Epidermal melanocyte (primary cell): ENCODE data around the gene SLC16A3.
"Not testable (repeated sequence)": the region's sequence is repeated elsewhere in the genome, so short reads cannot be mapped to it uniquely, and the experiment has no call there.

Experiments used
- DNase-seq: peaks from one replicate; pipeline ENCODE4 v3.0.0; 2011; ENCODE audit warnings: low spot score; ENCODE audit not compliant: insufficient read length

SLC16A3 gene

DNA sequence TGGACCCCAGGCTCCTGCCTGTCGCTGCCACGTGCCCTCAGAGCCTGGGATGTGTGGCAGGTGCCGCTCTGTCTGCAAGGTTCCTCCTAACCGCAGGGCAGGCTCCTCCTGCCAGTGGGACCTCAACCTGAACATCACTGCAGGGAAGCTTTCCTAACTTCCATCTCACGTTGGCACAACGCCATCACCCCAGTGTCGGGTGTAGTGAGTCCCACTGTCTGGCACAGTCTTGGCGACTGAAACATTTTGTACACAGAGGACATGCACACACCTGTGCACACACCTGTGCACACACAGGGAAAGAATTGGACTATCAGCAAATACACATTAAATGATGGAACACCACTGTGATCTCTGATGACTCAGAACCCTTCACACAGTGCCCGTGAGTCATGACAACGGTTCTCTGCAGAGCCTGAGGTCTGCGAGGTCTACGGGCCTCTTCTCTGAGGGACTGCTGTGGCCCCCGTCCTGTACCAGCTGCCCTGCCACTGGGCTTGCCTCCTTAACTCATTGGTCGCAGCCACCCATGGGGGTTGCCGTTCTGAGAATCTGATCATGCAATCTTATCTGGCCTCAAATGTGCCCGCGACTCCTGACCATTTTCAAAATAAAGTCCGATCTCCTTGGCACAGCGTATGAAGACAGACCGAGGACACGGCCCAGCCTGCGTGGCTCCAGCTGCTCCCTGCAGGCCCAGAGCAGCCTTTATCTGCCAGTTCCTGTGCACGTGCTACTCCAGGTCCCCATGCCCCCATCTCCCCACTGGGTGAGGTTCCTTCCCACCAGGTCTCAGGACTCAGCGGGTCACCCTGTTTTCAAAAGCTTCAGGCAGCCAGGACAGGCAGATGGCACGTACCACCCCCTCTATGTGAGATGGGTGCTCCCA is 23.8 kb upstream of the SLC16A3 start:
- no peak for DNase-seq

DNA sequence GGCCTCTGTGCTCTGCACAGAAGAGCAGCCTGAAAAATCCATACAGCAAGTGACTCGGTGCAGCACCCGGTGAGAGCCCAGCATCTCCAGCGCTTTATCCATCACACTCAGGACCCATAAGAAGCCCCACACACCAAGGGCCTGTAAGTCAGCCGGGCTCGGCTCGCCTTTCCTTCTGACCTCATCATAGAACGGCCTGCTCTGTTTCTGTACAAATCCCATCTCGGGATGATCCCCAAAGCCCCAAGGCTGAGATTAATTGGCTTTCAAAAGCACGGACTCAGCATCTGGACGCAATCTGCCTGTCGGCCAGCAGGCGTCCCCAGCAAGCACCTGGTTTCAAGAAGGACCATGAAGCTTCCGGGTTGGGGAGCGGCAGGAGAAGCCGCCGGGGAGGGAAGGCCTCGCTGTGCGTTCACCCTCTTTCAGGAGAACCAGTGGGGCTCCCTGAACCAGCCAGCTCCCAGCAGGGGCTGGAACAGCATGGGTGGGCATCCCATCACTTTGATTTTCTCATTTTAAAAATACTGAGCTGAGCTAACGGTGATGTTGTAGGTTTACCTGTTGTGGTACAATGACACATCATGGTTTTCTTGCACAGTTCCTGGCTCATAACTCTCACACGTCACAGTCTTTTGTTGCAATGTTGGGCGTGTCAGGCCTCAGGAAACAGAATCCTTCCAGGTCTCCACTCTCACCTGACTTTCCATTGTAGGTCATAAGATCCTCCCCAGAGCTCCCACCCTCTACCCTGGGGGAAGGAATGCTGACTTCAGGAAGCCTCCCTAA is 22.9 kb upstream of the SLC16A3 start:
- DNase-seq = peak; percentile 88

DNA sequence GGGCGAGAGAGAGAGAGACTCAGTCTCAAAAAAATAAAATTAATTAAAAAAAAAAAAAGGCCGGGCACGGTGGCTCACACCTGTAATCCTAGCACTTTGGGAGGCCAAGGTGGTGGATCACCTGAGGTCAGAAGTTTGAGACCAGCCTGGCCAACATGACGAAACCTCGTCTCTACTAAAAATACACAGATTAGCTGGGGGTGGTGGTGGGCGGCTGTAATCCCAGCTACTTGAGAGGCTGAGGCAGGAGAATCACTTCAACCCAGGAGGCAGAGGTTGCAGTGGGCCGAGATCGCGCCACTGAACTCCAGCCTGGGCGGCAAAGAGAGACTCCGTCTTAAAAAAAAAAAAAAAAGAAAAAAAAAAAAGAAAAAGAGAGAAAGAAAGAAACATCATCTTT is 18.2 kb upstream of the SLC16A3 start:
- DNase-seq = not testable (repeated sequence)

DNA sequence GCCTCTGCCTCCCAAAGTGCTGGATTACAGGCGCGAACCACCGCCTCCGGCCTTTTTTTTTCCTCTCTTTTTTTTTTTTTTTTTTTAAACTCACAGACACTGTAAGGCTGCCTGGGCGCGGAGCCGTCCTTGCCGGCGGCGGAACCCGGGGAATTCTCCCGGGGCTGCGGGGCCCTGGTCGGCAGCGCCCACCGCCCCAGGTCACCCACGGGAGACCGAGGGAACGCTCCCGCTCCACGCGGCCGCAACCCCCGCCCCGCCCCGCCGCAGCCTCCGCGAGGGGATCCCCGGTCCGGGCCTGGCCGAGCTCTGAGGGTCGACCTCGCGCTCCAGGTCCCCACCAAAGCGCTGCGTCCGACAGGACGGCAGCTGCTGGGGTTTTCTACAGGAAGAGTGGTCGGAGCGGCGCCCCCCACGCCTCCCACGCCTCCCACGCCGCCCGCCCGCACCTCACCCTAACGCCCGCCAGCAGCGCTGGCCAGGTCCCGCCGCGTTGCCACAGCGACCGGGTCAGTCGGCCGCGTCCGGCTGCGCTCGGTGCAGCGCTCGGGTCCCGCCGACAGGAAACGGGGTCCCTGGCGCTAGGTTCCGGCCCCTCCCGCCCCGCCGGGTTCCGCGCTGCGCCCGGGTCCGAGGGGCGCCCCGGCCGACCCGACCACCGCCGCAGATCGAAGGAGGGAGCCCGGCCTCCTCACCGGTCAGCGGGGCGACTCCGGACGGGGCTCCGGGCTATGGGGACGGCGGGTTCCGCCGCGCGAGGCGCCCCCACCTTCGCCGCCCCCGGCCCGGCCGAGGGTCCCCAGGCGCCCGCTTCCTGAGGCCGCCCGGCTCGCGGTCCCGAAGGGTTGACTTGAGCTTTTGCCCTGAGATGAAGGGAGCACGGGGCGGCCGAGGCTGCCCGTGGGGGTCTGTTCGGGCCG is 16.3 kb upstream of the SLC16A3 start, which contains the start of gene CCDC57:
Gene CCDC57 (minus strand): TSS at position 512 of the 920 bp plus-strand sequence. CDS start 10,898 bp downstream, outside the sequence.
- peak; percentile 85 for DNase-seq

DNA sequence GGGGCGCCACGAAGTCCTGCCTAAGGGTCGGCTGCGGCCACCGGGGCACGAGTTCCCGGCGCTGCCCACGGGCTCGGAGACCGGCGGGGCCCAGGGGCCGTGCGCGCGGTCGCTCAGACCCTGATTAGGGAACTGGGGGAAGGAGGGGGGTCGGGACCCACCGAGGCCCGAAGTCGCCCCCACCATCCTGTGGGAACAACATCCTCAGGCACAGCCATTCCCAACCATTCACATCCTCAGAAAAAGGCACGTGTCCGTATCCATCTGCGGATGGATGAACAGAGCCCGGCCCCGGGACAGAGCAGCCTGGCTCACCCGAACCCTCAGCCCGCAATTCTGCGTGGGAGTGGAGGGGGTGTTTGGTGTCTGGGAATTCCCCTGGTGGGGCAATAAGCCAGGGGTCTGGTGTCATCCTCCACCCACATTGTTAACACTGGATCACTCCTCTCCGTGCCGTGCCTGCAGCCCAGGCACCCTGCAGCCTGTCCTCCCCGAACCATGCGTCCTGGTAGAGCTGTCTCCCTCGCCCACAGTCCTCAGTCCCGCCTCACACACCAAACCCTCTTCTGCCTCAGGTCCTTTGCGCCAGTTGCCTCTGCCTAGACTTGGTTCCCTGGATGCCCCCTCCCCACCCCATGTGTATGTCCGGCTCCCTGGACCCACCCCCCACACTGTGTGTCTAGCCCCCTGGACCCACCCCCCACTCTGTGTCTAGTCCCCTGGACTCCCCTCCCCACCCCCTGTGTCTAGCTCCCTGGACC is 15.4 kb upstream of the SLC16A3 start:
- peak; percentile 88 for DNase-seq

DNA sequence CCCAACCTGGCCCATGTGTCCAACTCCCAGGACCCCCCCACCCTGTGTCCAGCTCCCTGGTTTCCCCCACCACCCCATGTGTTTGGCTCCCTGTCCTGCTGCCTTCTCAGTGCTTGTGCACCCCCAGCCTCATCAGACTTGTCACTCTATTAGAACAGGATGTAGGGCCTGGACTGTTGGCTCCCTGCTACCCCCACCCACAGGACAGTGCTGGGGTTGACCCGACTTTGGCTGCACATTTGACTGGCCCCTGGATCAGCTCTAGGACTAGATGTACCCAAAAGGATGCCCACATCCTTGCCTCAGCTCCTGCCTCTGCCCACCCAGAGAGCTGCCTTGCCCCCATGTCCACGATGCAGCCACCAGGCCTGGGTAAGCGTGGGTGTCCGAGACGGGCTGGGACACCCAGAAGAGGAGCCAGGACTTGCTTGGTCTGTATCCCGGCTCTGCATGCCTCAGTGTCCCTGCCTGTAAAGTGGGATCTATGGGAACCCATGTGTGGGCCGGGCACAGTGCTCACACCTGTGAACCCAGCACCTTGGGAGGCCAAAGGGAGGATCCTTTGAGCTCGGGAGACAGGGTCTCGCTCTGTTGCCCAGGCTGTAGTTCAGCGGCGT is 14.7 kb upstream of the SLC16A3 start:
- no peak for DNase-seq

DNA sequence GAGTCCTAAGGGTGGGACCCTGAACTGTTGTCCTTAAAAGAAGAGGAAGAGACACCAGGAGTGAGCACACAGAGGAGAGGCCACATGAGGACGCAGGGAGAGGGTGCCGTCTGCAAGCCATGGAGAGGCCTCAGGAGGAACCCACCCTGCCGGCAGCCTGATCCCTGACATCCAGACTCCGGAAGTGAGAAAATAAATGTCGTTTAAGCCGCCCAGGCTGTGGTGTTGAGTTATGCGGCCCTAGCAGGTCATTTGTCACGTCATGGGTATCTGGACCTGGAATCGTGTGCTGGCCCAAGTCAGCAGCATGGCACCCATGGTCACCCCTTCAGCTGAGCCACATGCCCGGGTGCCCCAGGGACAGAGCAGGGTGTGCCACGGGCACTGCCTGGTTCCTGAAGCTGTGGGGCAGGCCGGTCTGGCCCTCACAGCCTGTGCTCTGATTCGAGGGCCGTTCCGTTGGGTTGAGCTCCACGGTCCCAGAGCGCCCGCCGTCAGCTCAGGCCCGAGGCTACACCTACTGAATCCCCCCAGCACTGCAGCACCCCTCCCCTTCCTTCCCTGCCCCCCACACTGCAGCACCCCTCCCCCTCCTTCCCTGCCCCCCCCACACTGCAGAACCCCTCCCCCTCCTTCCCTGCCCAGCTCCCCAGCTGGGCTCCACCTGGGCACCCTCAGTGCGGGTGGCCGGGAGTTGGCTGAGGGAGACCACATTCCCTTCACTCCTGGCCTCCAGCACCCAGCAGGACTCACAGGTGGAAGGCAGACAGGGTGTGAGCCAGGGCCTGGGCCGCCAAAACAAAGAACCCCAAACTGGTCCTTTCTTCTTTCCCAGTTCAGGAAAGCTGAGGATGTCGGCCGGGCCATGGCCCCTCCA is 13.5 kb upstream of the SLC16A3 start:
- DNase-seq = no peak

DNA sequence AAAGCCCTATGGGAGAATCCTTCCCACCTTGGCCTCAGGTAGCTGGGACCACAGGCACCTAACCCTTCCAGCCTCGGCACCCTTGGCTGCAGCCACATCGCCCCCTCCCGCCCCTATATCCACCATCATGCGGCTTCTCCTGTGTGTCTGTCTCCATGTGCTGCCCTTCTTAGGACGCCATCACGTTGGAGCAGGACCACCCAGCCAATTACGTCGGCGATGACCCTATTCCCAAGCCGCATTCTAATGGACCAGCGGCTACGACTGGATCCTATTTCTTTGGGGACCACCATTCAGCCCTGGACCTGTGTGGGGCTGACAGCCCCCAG is 12.9 kb upstream of the SLC16A3 start:
- no peak for DNase-seq

DNA sequence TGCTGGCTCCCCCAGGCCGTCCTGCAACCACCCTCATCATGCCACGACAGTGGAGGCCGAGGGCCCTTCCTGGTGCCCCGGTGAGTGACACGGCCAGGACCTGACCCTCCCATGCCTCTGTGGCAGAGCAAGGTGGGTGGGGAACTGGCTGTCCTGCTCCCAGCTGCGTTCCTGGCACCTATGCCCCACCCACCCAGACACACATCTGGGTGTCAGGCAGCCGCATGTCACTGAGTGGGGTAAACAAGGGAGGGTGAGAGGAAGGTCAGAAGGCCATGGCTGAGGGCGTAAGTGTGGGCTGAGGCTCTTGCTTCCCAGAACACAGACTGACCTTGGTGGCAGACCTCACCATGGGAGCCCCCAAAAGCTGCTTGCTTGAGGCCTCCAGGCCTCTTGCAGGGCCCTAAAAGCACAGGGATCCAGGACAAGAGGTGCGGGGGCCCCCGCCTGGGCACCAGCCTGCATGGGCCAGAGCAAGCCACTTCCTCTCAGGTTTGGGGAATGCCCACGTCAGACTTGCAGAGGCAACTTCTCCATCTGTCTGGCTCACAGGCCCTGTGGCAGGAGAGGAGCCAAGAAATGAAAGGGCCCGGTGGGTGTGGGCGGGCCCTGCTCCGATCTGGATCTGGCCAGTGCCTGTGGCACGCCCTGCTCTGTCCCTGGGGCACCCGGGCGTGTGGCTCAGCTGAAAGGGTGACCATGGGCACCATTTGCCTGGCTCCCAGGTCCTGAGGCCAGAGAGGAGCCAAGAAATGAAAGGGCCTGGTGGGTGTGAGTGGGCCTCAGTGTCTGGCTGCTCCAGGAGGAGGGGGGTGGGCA is 12.3 kb upstream of the SLC16A3 start:
- no peak for DNase-seq

DNA sequence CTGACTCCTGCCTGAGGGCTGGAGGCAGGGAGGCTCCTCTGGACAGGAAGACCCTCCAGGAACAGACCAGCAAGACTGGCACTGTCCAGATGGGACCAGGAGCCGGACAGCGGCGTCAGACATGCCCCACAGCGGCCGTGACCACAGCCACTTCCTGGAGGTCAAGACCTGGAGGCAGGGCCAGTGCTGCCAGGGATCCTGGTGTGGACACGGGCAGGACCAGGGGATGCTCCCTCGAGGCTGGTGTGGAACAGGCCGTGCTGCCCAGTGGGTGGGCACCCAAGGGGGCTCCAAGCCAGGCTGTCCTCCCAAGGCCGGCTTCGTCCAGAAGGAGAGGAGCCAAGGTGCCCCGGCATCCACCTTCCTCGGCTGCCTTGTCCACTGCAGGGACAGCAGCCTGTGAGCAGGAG is 11.7 kb upstream of the SLC16A3 start:
- DNase-seq = no peak

DNA sequence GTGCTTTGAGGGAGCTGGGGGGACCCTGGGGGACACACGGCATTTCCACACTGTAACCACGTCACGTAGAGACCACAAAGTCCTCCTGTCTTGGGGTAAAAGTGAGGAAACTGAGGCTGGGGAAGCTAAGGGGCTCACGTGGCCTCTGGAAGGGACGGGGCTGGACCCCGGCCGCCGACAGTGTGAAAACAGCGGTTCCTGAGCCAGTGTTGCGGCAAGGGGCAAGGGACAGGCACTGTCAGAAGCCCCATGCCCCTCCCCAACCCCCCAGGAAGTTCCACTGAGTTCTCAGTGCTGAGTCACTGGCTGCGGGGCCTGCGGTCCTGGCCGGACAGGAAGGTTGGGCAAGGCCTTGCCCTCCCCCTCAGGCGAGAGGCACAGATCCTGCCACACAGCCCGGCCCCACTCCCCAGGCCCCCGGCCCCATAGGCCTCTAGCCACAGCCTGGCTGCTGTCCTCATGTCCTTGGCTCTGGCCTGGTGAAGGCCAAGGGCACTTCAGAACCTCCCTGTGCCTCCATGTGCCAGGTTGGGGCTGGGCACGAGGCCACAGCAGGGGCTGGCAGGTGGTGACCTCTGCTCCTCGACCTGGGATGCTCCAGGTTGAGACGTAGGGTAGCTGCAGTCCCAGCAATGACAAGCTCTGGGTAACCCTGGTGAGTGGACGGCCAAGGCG is 11.2 kb upstream of the SLC16A3 start:
- DNase-seq = no peak

DNA sequence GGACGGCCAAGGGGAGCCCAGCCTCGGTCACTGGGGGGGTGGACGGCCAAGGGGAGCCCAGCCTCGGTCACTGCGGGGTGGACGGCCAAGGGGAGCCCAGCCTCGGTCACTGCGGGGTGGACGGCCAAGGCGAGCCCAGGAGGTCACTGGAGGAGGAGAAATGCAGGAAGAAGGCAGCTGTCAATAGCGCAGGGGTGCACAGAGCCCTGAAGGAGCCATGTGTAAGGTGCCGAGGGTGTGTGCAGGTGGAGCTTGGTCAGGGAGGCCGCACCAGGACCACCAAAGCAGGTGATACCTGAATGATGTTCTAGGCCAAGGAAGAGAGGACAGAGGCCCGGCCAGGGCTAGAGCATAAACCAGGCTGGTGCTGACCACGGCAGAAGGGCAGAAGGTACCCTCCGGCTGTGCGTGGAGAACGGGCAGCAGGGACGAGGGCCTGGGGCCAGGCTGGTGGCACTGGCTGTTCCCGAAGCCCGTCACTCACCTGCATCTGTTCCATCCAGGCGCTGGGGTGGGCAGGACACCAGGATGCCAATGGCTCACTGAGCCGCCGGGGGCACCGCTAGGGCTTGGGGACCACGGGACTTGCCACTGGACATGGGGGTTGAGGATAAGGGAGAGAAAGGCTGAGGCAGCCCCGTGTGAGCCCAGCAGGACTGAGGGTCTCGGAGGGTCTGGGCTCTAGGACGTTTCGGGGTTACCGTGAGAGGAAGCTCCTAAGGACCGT is 10.3 kb upstream of the SLC16A3 start:
- DNase-seq = no peak

DNA sequence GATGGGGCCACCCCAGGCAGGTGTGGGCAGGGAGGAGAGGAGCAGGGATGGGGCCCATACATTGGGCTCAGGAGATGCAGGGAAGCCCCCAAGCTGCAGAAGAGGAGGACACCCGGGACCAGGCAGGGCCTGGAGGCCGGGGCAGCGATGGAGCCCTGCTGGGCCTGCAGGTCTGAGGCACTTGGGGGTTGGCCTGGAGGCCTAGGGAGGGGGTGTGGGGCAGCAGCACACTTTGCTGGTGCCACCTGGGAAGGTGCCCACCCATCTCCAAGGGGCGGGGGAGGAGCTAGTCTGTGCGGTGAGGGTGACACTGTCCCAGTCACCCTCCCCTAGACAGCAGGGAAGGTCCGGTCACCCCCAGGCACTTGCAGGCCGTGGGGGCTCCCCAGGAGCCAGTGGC is 9.8 kb upstream of the SLC16A3 start:
- no peak for DNase-seq

DNA sequence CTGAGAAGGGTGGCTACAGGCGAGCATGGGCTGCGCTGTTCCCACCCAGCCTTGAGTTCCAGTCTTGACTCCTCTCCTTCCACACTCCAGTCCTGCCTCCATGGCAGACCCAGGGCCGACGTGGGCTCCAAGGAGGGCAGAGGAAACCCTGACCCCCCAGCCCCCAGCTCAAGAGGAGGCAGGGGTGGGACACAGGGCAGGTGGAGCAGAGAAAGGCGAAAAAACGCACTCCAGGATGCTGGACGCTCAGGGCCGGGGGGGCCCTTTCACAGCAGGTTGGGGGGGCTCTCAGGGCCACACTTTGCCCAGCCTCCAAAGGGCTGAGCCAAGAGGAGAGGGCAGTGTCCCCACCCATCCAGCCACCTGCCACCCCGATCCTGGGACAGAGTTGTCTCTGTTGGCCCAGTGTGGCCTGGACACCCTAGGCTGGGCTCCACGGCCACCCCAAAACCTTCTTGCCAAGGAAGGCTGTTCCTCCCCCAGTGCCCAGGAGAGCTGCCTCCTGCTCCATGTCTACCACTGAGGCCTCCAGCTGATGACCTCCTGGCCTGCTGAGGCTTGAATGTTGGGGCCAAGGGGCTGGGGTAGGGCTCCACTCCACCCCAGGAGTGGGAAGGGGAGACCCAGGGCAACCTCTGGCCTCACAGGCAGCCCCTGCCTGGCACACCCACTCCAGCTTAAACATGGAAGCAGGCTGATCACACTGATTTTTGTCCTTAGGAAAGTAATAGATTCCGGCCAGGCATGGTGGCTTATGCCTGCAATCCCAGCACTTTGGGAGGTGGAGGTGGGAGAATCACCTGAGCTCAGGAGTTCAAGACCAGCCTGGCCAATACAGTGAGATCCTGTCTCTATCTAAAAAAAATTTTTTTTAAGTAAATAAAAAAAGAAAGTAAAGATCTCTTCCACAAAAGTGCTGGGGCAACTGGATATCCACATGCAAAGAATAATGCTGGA is 8.8 kb upstream of the SLC16A3 start:
- no peak for DNase-seq

DNA sequence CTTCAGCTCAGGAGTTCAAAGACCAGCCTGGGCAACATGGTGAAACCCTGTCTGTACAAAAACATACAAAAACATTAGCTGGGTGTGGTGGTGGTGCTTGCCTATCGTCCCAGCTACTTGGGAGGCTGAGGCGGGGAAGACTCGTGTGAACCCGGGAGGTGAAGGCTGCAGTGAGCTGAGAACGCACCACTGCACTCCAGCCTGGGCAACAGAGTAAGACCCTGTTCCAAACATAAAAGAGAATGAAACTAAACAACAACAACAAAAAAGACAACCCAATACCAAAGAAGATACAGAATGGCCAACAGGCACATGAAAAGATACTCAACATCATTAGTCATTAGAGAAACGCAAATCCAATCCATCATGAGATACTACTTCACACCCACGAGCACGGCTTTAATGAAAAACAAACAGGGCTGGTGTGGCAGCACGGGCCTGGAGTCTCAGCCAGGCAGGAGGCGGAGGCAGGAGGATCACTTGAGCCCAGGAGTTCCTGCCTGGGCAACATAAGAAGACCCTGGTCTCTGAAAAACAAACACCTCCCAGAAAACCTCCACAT is 7.4 kb upstream of the SLC16A3 start:
- DNase-seq = no peak

DNA sequence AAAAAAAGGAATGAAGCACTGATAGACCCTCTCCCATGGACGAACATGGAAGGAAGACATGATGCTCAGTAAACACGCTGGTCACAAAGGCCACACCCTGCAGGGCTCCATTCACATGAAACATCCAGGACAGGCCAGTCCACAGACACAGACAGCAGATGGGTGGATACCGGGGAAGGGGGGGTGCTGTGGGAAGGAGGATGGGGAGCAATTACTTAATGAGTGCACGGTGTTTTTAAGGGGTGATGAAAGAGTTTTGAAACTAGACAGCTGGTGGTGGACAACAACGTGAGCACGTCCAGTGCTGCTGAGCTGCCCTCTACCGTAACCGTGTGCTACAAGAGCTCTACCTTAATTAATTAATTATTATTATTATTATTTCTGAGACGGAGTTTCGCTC is 6.0 kb upstream of the SLC16A3 start:
- DNase-seq = no peak
